H1 (cell line): ENCODE results near the gene PBX1. TPM values are rescaled to one million over a fixed set of nuclear protein-coding genes. Genes with fewer than 3 reads are reported as not detected.

Source experiments
- CTCF ChIA-PET: fragments of 300-600 bp; sonication (Branson Sonifier 250); formaldehyde crosslinking; loops from one replicate; lab custom pipeline; 2021; ENCODE audit not compliant: partially characterized antibody; lab: Charles Lee
- POLR2A ChIA-PET: fragments of 300-600 bp; sonication (Branson Sonifier 250); formaldehyde crosslinking; loops from one replicate; lab custom pipeline; 2021; ENCODE audit warnings: inconsistent platforms; ENCODE audit not compliant: partially characterized antibody; lab: Charles Lee
- DNase-seq, 2 experiments: peaks; one replicate each; pipeline versions ENCODE4 v3.0.0 to v3.0.0-alpha.2; 2010 to 2022; ENCODE audit warnings: low spot score in 2 of 2, low read depth in 1 of 2, mixed read lengths in 1 of 2
- FAIRE-seq: peaks from 2 replicates; lab custom pipeline; 2011; peaks lifted over from hg19 to GRCh38; lab: Jason Lieb, UNC
- H2AFZ ChIP-seq: 2 replicates; pipeline ENCODE4 v1.8.1; 2012; ENCODE audit warnings: low read length, inconsistent platforms
- H2AK5ac ChIP-seq: 2 replicates; pipeline ENCODE4 v1.6.1; 2013; ENCODE audit warnings: low read depth, low read length
- H2BK120ac ChIP-seq: replicated peaks from 2 replicates; pipeline ENCODE3; 2013; ENCODE audit warnings: low read depth, low read length, inconsistent platforms
- H2BK12ac ChIP-seq: 2 replicates; pipeline ENCODE4 v1.6.1; 2013; ENCODE audit warnings: low read depth, low read length
- H2BK15ac ChIP-seq: 2 replicates; pipeline ENCODE4 v1.6.1; 2013; ENCODE audit warnings: low read length
- H2BK20ac ChIP-seq: 2 replicates; pipeline ENCODE4 v1.6.1; 2013; ENCODE audit warnings: low read length
- H2BK5ac ChIP-seq: 2 replicates; pipeline ENCODE4 v1.6.1; 2013; ENCODE audit warnings: low read depth, low read length
- H3K14ac ChIP-seq: 2 replicates; pipeline ENCODE4 v1.6.1; 2013; ENCODE audit warnings: inconsistent platforms; ENCODE audit not compliant: insufficient read length
- H3K18ac ChIP-seq: 2 replicates; pipeline ENCODE4 v1.6.1; 2013; ENCODE audit warnings: low read length; ENCODE audit errors: extremely low read depth
- H3K23ac ChIP-seq: 2 replicates; pipeline ENCODE4 v1.6.1; 2013; ENCODE audit warnings: inconsistent platforms; ENCODE audit not compliant: insufficient read length
- H3K23me2 ChIP-seq: 2 replicates; pipeline ENCODE4 v1.6.1; 2013; ENCODE audit warnings: low read depth, low read length
- H3K27ac ChIP-seq: 2 replicates; pipeline ENCODE4 v1.6.1; 2011; ENCODE audit warnings: low read depth, low read length, inconsistent platforms
- H3K27me3 ChIP-seq, 4 experiments: replicated peaks in 1 of 4; 1 replicate in 1 of 4; 2 replicates in 3 of 4; pipeline versions ENCODE4 v1.6.1 to v1.8.1; 2011 to 2013; ENCODE audit warnings: low read length in 3 of 4, mild to moderate bottlenecking in 3 of 4, inconsistent platforms in 2 of 4, mixed read lengths in 2 of 4, moderate library complexity in 1 of 4; ENCODE audit not compliant: control insufficient read depth in 3 of 4, insufficient read depth in 3 of 4; ENCODE audit errors: extremely low read depth in 1 of 4
- H3K36me3 ChIP-seq, 4 experiments: 2 replicates each; pipeline versions ENCODE4 v1.6.1 to v1.8.1; 2011 to 2013; ENCODE audit warnings: mild to moderate bottlenecking in 4 of 4, low read length in 3 of 4, moderate library complexity in 2 of 4, control low read depth in 1 of 4, inconsistent platforms in 1 of 4; ENCODE audit not compliant: insufficient read depth in 4 of 4, control insufficient read depth in 2 of 4
- H3K4ac ChIP-seq: replicated peaks from 2 replicates; pipeline ENCODE3; 2013; ENCODE audit warnings: low read length, low read depth, mixed read lengths, inconsistent platforms; ENCODE audit not compliant: insufficient read length
- H3K4me1 ChIP-seq, 4 experiments: replicated peaks in 1 of 4; 1 replicate in 1 of 4; 2 replicates in 3 of 4; pipeline versions ENCODE4 v1.6.1 to v1.8.1; 2011 to 2013; ENCODE audit warnings: low read length in 3 of 4, inconsistent platforms in 2 of 4, mixed read lengths in 1 of 4; ENCODE audit not compliant: insufficient read depth in 4 of 4, control insufficient read depth in 3 of 4
- H3K4me2 ChIP-seq, 2 experiments: 2 replicates each; pipeline versions ENCODE4 v1.6.1 to v1.8.1; 2011 to 2013; ENCODE audit warnings: low read depth in 2 of 2, low read length in 2 of 2, control low read depth in 1 of 2, inconsistent platforms in 1 of 2, mild to moderate bottlenecking in 1 of 2; ENCODE audit not compliant: insufficient read depth in 1 of 2
- H3K4me3 ChIP-seq, 4 experiments: fragments of 200-600, 300-600 bp in 1 of 4; sonication (generic), shearing (Covaris generic), sonication (Bioruptor Twin) in 1 of 4; 2 replicates each; pipeline versions ENCODE4 v1.5.1 to v1.8.1; 2011 to 2016; ENCODE audit warnings: low read length in 4 of 4, low read depth in 3 of 4, control low read depth in 2 of 4, inconsistent platforms in 2 of 4, mild to moderate bottlenecking in 2 of 4, mixed read lengths in 1 of 4, moderate library complexity in 1 of 4; ENCODE audit not compliant: insufficient read depth in 2 of 4; ENCODE audit errors: extremely low read depth in 1 of 4
- H3K56ac ChIP-seq: replicated peaks from 2 replicates; pipeline ENCODE3; 2013; ENCODE audit warnings: low read depth, mild to moderate bottlenecking, mixed read lengths, low read length, inconsistent platforms; ENCODE audit not compliant: insufficient read length
- H3K79me1 ChIP-seq: 2 replicates; pipeline ENCODE4 v1.6.1; 2013; ENCODE audit warnings: low read depth, low read length, control low read depth
- H3K79me2 ChIP-seq, 2 experiments: 2 replicates each; pipeline versions ENCODE4 v1.6.1 to v1.8.1; 2012 to 2013; ENCODE audit warnings: low read length in 2 of 2, mild to moderate bottlenecking in 2 of 2, inconsistent platforms in 1 of 2; ENCODE audit not compliant: insufficient read depth in 2 of 2, control insufficient read depth in 1 of 2
- H3K9ac ChIP-seq, 4 experiments: replicated peaks in 1 of 4; 1 replicate in 1 of 4; 2 replicates in 3 of 4; pipeline versions ENCODE4 v1.6.1 to v1.8.1; 2011 to 2013; ENCODE audit warnings: low read depth in 3 of 4, low read length in 3 of 4, control low read depth in 2 of 4, mild to moderate bottlenecking in 2 of 4, moderate library complexity in 2 of 4, inconsistent platforms in 1 of 4; ENCODE audit errors: extremely low read depth in 1 of 4
- H3K9me3 ChIP-seq, 2 experiments: 2 replicates each; pipeline versions ENCODE4 v1.6.1 to v1.8.1; 2012 to 2013; ENCODE audit warnings: mild to moderate bottlenecking in 2 of 2, moderate library complexity in 2 of 2, control low read depth in 1 of 2, inconsistent platforms in 1 of 2, low read depth in 1 of 2, low read length in 1 of 2, mixed read lengths in 1 of 2; ENCODE audit not compliant: insufficient read depth in 2 of 2
- H4K20me1 ChIP-seq, 2 experiments: replicated peaks in 1 of 2; 2 replicates each; pipeline versions ENCODE3 to v1.8.1; 2011 to 2013; ENCODE audit warnings: inconsistent platforms in 2 of 2, low read length in 2 of 2, mild to moderate bottlenecking in 1 of 2; ENCODE audit not compliant: insufficient read depth in 2 of 2, control insufficient read depth in 1 of 2
- H4K5ac ChIP-seq: 2 replicates; pipeline ENCODE4 v1.6.1; 2013; ENCODE audit warnings: low read length, low read depth, mixed read lengths, inconsistent platforms; ENCODE audit not compliant: insufficient read length
- H4K8ac ChIP-seq: 2 replicates; pipeline ENCODE4 v1.8.0; 2013; ENCODE audit warnings: mild to moderate bottlenecking, moderate library complexity, low read length, inconsistent platforms; ENCODE audit not compliant: insufficient read depth; ENCODE audit errors: extremely low read depth
- H4K91ac ChIP-seq: replicated peaks from 2 replicates; pipeline ENCODE3; 2013; ENCODE audit warnings: low read length, mixed read lengths, inconsistent platforms; ENCODE audit not compliant: insufficient read length
- ASH2L ChIP-seq: fragments of 200-600, 300-600 bp; sonication (generic); IDR thresholded peaks from one replicate; pipeline ENCODE4 v1.7.1; 2017; ENCODE audit warnings: low read length
- BCL11A ChIP-seq, 2 experiments: IDR thresholded peaks; one replicate each; pipeline ENCODE4 v1.6.1; 2011; ENCODE audit warnings: low read depth in 2 of 2, low read length in 2 of 2, mild to moderate bottlenecking in 2 of 2
- E2F6 ChIP-seq: IDR thresholded peaks from 2 replicates; pipeline ENCODE4 v1.6.1; 2012; ENCODE audit warnings: inconsistent platforms
- EGR1 ChIP-seq: IDR thresholded peaks from 2 replicates; pipeline ENCODE4 v1.6.1; 2011; ENCODE audit warnings: low read depth, low read length, borderline replicate concordance
- EP300 ChIP-seq, 2 experiments: IDR thresholded peaks; 1 replicate in 1 of 2; 2 replicates in 1 of 2; pipeline ENCODE4 v1.6.1; 2011 to 2012; ENCODE audit warnings: low read depth in 2 of 2, low read length in 2 of 2, mild to moderate bottlenecking in 2 of 2, borderline replicate concordance in 1 of 2, inconsistent platforms in 1 of 2, moderate library complexity in 1 of 2
- FOSL1 ChIP-seq: IDR thresholded peaks from 2 replicates; pipeline ENCODE4 v1.6.1; 2011; ENCODE audit warnings: mild to moderate bottlenecking, low read depth, low read length, moderate library complexity; ENCODE audit not compliant: insufficient read depth
- HDAC6 ChIP-seq: IDR thresholded peaks from one replicate; pipeline ENCODE4 v1.7.1; 2012; ENCODE audit warnings: low read depth, mild to moderate bottlenecking, inconsistent platforms, low read length, moderate library complexity
- JUN ChIP-seq: IDR thresholded peaks from 2 replicates; pipeline ENCODE4 v1.6.1; 2011; ENCODE audit warnings: low read depth, mild to moderate bottlenecking, improper control_type of control experiment, low read length
- NANOG ChIP-seq: IDR thresholded peaks from 2 replicates; pipeline ENCODE4 v1.6.1; 2011; ENCODE audit warnings: low read length, low read depth, mild to moderate bottlenecking, inconsistent platforms; ENCODE audit not compliant: insufficient read depth, poor library complexity, severe bottlenecking
- NRF1 ChIP-seq: IDR thresholded peaks from 2 replicates; pipeline ENCODE4 v1.6.1; 2011; ENCODE audit warnings: mild to moderate bottlenecking, low read depth, low read length, improper control_type of control experiment
- POU5F1 ChIP-seq: IDR thresholded peaks from 2 replicates; pipeline ENCODE4 v1.6.1; 2011; ENCODE audit warnings: low read depth, mild to moderate bottlenecking, low read length, moderate library complexity
- TCF12 ChIP-seq: IDR thresholded peaks from 2 replicates; pipeline ENCODE4 v1.6.1; 2011; ENCODE audit warnings: low read depth, mild to moderate bottlenecking, low read length
- WGBS, 2 experiments: shearing (Covaris generic) in 1 of 2; methylation state at CpG; one replicate each; pipeline versions ENCODE4 v1.1.6 to v1.1.7; 2013 to 2015; ENCODE audit warnings: low lambda C conversion rate in 2 of 2, mixed read lengths in 2 of 2, inconsistent platforms in 1 of 2, low coverage in 1 of 2, missing lambda C conversion rate in 1 of 2; ENCODE audit not compliant: insufficient replicate concordance in 2 of 2, insufficient coverage in 1 of 2, insufficient read length in 1 of 2; ENCODE audit errors: extremely low coverage in 1 of 2, missing lambda C conversion rate in 1 of 2; 5-methylcytosine and 5-hydroxymethylcytosine counted together
- polyA plus RNA-seq, 7 experiments: library from polyadenylated mRNA; depleted of rRNA in 3 of 7; stranded (reverse) in 5 of 7; unstranded in 2 of 7; fragments of >200 nt in 5 of 7; fragments of 200-250 nt in 2 of 7; gene quantifications; 1 replicate in 5 of 7; 2 replicates in 1 of 7; 4 replicates in 1 of 7; pipeline versions ENCODE4 v1.2.1 to v1.2.3, GENCODE V29; 2011 to 2013; ENCODE audit warnings: missing spikeins in 2 of 7, mixed read lengths in 2 of 7
- total RNA-seq: library from RNA; stranded (reverse); fragmentation: NEBNext Ultra II Directional; extraction: Animal tissue kit (Norgen Biotek cat#: 25700); gene quantifications from 2 replicates; pipeline ENCODE4 v1.2.1, GENCODE V29; 2021

The PBX1 gene
- total and polyA plus RNA-seq, 2 of the 8 experiments (the other 6 are each of a cell fraction or from before 2014, with no cell fraction given): 87.4 to 124 TPM

GRCh38 chr1:164709541-164710278, 150.7 kb downstream of the PBX1 start:
- Histone ChIP-seq H3K23me2 (no peaks in the 10 kb centered on the region), H3K9ac (no peak overlapping the region), H2BK5ac (no peak overlapping the region)
- no peak for TF ChIP-seq ASH2L
- TF ChIP-seq TCF12: no peak
- no peak for TF ChIP-seq NANOG
- TF ChIP-seq POU5F1: no peak
- no peak for TF ChIP-seq E2F6
- no peak for TF ChIP-seq HDAC6
- no peak for TF ChIP-seq FOSL1
- no peak for TF ChIP-seq NRF1
- no peak for TF ChIP-seq EP300 (IDR thresholded peaks at IDR 0.05; ENCODE audit: borderline replicate concordance in 1 of 2, low read depth in 2 of 2, low read length in 2 of 2)
- no peak for TF ChIP-seq JUN
- TF ChIP-seq BCL11A (IDR thresholded peaks at IDR 0.05; ENCODE audit: low read depth in 2 of 2, low read length in 2 of 2): no peak
- no peak for TF ChIP-seq EGR1
- TF ChIP-seq, all 59 proteins: peak for 0
- Histone ChIP-seq H3K4me3 (no peak overlapping the region), H4K8ac (no peak overlapping the region), H2BK20ac (no peak overlapping the region), H3K18ac (no peak overlapping the region), H3K4ac (no peak overlapping the region), H2BK15ac (no peak overlapping the region), H3K79me1 (peaks cover 10% of the 10 kb centered on the region), H3K23ac (no peak overlapping the region), H3K9me3 (no peaks in the 10 kb centered on the region), H3K36me3 (no peaks in the 10 kb centered on the region), H2BK120ac (no peak overlapping the region), H3K27me3 (no peaks in the 10 kb centered on the region), H3K4me1 (peaks cover 11 to 26% (median 18%) of the 10 kb centered on the region in 4 experiments), H3K14ac (no peak overlapping the region), H3K79me2 (peaks cover 0 to 90% of the 10 kb centered on the region in 2 experiments; a peak in 3 of 4 replicates), H3K4me2 (no peak overlapping the region), H4K5ac (no peak overlapping the region), H3K27ac (no peak overlapping the region), H3K56ac (no peak overlapping the region), H2BK12ac (no peak overlapping the region), H4K91ac (no peak overlapping the region), H2AK5ac (no peak overlapping the region), H4K20me1 (peaks cover 11 to 21% of the 10 kb centered on the region in 2 experiments), H2AFZ (no peak overlapping the region)
- no peak for FAIRE-seq
- ChIA-PET CTCF (interaction anchor here (1.1 to 4.0 kb wide), 2 partner anchors 35 to 87 kb away, joined by 4 to 18 read pairs; no protein-coding TSS in a partner anchor), POLR2A (no interaction called here)
- no peak for DNase-seq
- WGBS, 2 experiments: 76% methylated on average over 10 of the region's 10 CpGs; no CpG with 5 or more reads in 1 of the 2 experiments
